Activated naive CD4-positive, alpha-beta T cell treated with anti-CD3 and anti-CD28 coated beads, Interleukin-2, amount 50 U/mL, for 72 hours (primary cell): ENCODE results near the gene EMSY. TPM values are rescaled to one million over a fixed set of nuclear protein-coding genes. Genes with fewer than 3 reads are reported as not detected.

ENCODE experiments used
- ATAC-seq, 2 donors: fragments of 150-1000 bp; cut with Tn5 transposase; 2 replicates each; pipeline ENCODE4 v1.10.0; 2021; ENCODE audit warnings: mild to moderate bottlenecking in 2 of 2, moderate library complexity in 2 of 2
- DNase-seq, 2 donors: peaks; one replicate each; pipeline ENCODE4 v3.0.0; 2021 to 2022; ENCODE audit warnings: low spot score in 2 of 2
- H3K27ac Mint-ChIP-seq, 2 donors: one replicate each; pipeline ENCODE4 v1.8.0; 2022; ENCODE audit warnings: mild to moderate bottlenecking in 2 of 2, mixed read lengths in 2 of 2
- H3K36me3 Mint-ChIP-seq, 2 donors: one replicate each; pipeline ENCODE4 v1.8.0; 2022; ENCODE audit warnings: mixed read lengths in 2 of 2
- H3K9me3 Mint-ChIP-seq, 2 donors: one replicate each; pipeline ENCODE4 v1.8.0; 2022; ENCODE audit warnings: mixed read lengths in 2 of 2
- total RNA-seq, 2 donors: library from RNA; stranded (reverse); gene quantifications; one replicate each; pipeline ENCODE4 v1.2.3, GENCODE V29; 2022

Gene EMSY
- total RNA-seq, 2 donors from 2014 or later: 30.5 to 62.2 TPM

DNA sequence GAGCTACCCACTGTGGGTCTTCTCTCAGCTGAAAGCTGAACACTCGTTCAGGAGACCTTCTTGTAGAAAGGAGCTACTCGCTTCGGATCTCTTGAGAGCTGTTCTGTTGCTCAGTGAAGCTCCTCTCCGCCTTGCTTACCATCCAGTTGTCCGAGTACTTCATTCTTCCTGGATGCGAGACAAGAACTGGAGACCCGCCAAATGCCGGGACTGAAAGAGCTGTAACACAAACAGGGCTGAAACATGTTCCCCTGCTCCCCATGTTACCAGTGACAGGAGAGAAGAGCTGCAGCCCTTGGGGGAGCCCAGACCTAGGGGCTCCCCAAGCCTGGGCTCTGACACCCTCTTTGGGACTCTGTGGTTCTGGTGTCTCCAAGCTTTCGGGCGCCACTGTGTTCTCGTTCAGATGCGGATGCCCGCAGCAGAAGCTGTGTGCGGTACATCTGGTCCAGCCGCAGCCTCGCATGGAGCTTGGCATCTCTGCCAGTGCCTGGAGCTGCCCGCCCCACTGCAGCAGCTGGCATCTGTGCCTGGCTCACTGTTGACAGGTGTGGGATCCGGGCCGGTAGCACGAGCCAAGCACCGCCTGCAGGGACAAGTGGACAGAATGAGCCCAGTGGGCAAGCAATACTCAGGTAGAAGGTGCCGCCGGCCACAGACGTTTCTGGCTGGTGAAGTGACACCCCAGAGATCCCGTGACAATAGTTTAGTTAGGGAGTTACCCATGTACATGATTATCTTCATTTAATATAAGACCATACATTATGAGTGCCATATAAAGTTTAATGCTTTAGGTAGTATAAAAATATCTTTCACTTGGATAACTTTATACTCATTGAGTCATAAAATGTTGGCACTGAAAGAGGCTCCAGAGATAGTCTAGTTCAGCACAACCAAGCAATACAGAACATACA lies 49.1 kb downstream of the EMSY start:
- H3K9me3 Mint-ChIP-seq: no peaks in the 10 kb centered on the region
- peaks cover 6% of the 10 kb centered on the region in 2 donors for H3K36me3 Mint-ChIP-seq
- H3K27ac Mint-ChIP-seq: no peak overlapping the region
- ATAC-seq: no peak
- no peak for DNase-seq

DNA sequence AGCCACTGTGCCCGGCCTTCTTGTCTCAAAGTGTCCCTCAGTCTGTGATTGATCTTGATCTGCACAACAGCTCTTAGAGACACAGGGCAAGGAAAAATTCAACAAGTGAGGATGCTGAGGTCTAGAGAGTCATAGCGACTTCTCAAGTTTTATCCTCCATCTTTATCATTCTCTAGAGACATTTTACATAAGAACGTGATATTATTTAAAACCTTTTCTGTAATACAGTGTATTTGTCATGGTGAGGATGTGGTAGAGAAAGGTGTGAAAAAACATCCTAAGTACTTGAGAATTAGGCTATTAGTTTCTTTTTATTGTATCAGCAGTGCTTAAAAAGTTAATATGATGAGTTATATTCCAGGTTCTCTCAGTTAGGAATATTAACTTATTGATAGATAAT lies 50.2 kb downstream of the EMSY start:
- no peaks in the 10 kb centered on the region for H3K9me3 Mint-ChIP-seq
- peak overlapping the region in 1 of 2 donors; percentile 21 for H3K27ac Mint-ChIP-seq
- no peak for ATAC-seq
- H3K36me3 Mint-ChIP-seq: peaks cover 6% of the 10 kb centered on the region in 2 donors
- no peak for DNase-seq

DNA sequence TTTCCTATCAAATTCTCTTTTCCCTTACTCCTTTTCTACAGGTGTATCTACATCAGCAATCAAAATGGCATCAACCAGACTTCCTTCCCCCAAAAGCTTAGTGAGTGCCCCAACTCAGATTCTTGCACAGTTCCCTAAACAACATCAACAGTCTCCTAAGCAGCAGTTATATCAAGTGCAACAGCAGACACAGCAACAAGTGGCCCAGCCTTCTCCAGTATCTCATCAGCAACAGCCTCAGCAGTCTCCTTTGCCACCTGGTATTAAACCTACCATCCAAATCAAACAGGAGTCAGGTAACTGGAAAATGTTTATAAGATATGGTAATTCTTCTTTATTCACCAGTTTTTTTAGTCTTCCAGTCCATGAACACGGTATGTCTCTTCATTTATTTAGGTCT lies 51.4 kb downstream of the EMSY start:
- ATAC-seq (no peak), DNase-seq (no peak)
- peaks cover 3 to 6% of the 10 kb centered on the region in 2 donors for H3K9me3 Mint-ChIP-seq
- H3K36me3 Mint-ChIP-seq: peaks cover 11 to 16% of the 10 kb centered on the region in 2 donors
- no peak overlapping the region for H3K27ac Mint-ChIP-seq

DNA sequence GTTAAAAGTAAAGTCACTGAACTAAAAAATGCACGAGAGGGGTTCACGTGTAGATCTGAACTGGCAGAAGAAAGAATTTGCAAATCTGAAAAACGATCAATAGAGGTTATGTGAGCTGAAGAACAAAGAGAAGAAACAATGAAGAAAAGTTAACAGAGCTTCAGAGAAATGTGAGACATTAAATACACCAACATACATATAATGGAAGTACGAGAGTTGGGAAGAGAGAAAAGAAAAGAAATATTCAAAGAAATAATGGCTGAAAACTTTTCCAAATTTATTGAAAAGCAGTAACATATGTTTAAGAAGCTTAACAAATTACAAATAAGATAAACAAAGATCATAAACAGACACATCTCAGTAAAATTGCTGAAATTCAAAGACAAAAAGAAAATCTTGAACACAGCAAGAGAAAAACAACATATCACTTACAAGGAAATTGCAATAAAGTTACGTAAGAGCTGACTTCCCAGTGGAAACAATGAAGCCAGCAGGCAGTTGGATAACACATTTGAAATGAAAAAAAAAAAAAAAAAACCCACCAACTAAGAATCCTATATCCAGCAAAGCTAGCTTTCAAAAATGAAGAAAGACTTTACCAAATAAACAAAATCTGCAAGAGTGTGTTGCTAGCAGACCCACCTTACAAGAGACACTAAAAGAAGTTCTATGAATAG lies 56.8 kb downstream of the EMSY start:
- Mint-ChIP-seq H3K9me3 (peaks cover 6 to 11% of the 10 kb centered on the region in 2 donors), H3K27ac (no peak overlapping the region), H3K36me3 (peaks cover 21 to 23% of the 10 kb centered on the region in 2 donors)
- ATAC-seq (no peak), DNase-seq (no peak)

DNA sequence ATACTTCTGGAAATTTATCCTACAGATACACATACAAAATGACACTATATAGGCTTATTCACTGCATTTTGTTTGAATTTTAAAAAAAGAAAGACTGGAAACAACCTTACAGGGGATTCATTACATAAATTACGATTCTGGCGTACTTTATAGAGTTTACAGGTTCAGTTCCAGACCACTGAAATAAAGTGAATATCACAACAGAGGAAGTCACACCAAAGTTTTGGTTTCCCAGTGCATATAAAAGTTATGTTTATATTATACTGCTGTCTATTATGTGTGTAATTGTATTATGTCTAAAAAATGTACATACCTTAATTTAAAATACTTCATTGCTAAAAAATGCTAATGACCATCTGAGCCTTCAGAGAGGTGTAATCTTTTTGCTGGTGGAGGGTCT lies 62.0 kb downstream of the EMSY start:
- DNase-seq (no peak), ATAC-seq (no peak)
- Mint-ChIP-seq H3K9me3 (no peaks in the 10 kb centered on the region), H3K27ac (no peak overlapping the region), H3K36me3 (peaks cover under 1 to 4% of the 10 kb centered on the region in 2 donors)

DNA sequence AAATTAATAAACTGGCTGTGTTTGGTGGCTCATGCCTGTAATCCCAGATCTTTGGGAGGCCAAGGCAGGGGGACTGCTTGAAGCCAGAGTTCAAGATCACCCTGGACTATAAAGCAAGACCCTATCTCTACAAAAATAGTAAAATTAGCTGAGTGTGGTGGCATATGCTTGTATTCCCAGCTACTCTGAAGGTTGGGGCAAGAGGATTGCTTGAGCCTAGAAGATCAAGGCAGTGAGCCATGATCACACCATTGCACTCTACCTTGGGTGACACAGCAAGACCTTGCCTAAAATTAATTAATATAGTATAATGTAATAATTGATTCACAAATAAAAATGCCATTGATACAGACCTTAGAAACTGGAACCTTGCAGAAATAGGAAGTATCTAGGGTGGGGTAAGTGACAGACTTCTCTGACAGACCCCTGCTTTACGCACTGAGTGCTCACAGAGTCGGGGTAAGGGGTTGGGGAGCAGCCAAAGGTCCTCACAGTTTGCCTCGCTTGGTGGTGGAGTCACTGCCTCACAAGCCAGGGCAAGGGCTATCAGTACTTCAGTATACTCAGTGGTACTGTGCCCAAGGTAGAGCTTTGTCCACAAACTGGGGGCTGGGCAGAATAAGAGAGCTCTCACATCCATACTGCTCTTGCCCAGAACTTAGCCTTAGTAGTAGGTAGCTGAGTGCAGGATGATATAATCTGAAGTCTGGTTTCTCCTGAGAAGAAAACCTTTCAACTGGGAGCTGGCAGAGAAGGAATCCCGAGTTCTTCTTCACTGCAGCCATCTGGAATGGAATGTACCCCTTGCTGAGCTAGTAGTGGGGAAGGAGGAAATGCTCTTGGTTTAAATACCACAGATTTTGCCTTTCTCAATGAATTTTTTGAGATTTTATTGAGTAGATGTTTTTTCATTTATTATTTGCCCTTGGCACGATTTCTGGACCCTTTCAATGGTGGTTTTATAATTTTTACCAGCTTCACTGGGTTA lies 65.5 kb downstream of the EMSY start:
- Mint-ChIP-seq H3K27ac (no peak overlapping the region), H3K36me3 (no peaks in the 10 kb centered on the region), H3K9me3 (no peaks in the 10 kb centered on the region)
- ATAC-seq (no peak), DNase-seq (no peak)

DNA sequence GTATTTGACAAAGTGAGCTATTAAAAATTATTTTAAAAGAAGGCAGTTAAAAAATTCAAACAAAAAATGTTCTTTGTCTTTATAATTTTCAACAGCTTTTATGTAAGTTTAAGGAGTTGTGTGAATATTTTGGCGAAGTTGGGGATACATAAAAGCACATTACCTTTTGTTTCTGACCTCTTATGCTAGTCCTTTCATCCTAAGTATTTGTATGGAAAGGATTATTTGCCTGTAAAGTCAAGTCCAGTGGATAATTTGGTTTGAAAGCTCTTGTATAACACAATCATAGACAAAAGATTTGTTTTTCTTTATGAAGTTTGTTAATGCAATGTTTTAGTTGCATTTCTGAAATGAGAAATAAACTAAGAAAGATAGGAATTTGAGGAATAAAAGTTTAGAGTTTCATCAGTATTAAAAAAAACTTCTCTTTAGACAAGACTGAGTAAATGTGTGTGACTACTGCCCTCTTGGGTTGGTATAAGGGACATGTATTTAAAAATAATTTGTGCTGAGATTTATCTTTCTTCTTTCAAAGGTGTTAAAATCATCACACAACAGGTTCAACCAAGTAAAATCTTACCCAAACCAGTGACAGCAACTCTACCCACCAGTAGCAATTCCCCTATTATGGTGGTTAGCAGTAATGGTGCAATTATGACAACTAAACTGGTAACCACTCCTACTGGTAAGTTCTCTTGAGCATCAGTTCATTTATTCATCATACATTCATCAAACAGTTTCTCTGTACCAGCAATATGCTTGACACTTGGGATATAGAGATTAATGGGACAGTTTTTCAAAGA lies 68.2 kb downstream of the EMSY start:
- no peaks in the 10 kb centered on the region for H3K36me3 Mint-ChIP-seq

DNA sequence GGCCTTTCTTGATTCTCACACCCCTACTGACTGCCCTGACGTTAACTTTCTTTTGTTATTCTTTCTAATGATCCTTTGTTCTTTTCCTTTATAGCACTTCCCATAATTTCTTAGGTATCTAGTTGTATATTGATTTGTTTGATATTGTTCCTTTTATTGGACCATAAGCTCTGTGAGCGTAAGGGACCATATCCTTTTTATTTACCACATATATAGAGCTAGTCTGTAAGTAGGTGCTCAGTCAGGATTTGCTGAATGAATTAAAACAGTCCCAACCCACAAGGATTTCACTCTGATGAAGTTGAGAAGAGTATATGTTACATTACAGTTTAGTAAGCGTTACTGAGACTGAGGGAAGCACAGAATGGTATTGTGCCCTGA lies 68.8 kb downstream of the EMSY start:
- Mint-ChIP-seq H3K27ac (no peak overlapping the region), H3K36me3 (no peaks in the 10 kb centered on the region), H3K9me3 (no peaks in the 10 kb centered on the region)
- ATAC-seq (no peak), DNase-seq (no peak)

More for the DNA sequence above, 68.2 kb downstream of the EMSY start:
- no peak overlapping the region for H3K27ac Mint-ChIP-seq
- DNase-seq: no peak
- H3K9me3 Mint-ChIP-seq: no peaks in the 10 kb centered on the region
- ATAC-seq: no peak

DNA sequence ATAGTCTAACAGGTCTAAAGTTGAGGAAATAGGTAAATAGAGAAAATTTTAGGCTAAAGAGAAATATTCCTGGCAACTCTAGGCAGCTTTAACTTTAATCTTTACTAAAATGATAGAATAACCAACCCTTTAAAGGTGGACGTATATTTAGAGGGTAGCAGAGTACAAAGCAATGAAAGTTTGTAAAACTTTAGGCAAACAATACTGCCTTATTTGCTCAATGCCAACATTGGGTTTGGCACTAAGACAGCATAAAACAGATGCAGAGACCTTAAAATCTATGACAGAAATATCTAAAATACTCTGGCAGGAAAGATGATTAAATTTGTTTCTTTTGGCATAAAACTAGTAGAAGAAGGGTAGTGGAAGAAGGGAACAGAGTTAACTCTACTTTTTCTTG lies 70.7 kb downstream of the EMSY start:
- Mint-ChIP-seq H3K9me3 (no peaks in the 10 kb centered on the region), H3K27ac (no peak overlapping the region), H3K36me3 (no peaks in the 10 kb centered on the region)
- ATAC-seq (no peak), DNase-seq (no peak)

DNA sequence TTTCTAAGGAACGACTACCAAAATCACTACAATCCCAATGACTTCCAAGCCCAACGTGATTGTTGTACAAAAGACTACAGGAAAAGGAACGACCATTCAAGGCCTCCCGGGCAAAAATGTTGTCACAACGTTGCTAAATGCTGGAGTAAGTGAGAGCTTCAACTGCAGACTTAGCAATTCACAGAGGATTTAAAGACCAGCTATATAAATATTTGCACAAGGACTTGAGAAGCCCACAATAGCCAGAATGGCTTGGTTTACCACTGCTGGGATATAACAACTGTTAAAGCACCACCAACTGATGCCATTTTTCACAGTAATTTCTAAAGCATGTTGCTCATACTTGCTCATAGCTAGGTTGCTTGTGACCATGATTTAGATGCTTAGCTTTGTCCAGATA lies 78.3 kb downstream of the EMSY start:
- no peak for ATAC-seq
- H3K27ac Mint-ChIP-seq: peak overlapping the region in 1 of 2 donors; percentile 50
- peaks cover 6 to 7% of the 10 kb centered on the region in 2 donors for H3K36me3 Mint-ChIP-seq
- no peaks in the 10 kb centered on the region for H3K9me3 Mint-ChIP-seq
- no peak for DNase-seq

DNA sequence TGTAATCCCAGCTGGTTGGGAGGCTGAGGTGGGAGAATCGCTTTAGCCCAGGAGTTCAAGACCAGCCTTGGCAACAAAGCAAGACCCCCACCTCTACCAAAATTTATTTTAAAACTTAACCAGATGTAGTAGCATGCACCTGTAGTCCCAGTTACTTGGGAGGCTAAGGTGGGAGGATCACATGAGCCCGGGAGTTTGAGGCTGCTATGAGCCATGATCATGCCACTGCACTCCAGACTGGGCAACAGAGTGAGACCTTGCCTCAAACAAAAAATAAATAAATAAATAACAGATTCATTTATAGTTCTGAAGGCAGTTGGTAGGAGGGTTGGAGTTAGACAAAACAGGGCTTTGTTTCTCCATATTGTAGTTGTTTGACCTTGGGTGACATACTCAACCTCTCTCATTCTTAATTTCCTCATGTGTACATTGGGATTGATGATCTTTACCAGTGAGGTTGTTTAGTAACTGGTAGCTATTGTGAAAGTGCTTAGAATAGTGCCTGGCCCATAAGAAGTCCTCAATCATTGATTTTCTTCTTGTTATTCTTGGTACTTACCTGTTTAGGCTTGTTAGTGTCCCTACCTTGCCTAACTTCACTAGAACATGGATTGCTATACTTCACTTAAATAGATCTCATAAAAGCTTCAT lies 79.1 kb downstream of the EMSY start:
- DNase-seq (no peak), ATAC-seq (no peak)
- Mint-ChIP-seq H3K27ac (no peak overlapping the region), H3K9me3 (no peaks in the 10 kb centered on the region), H3K36me3 (peaks cover 6 to 7% of the 10 kb centered on the region in 2 donors)

DNA sequence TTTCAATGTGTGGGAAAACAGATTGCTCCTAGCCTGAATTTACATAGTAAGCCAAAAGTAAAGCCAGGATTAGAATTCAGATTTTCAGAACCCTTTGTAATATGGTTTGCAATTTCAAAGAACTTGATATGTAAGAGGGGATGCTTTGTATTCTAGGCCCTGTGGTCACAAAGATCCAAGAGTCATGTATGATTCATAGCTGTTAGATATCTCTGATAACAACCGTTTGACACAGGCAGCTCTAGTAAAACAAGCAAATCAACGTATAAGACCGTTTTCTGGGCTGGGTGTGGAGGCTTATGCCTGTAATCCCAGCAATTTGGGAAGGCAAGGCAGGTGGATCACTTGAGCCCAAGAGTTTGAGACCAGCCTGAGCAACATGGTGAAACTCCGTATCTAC lies 79.6 kb downstream of the EMSY start:
- ATAC-seq (no peak), DNase-seq (no peak)
- Mint-ChIP-seq H3K27ac (no peak overlapping the region), H3K36me3 (peaks cover 6 to 7% of the 10 kb centered on the region in 2 donors), H3K9me3 (no peaks in the 10 kb centered on the region)

DNA sequence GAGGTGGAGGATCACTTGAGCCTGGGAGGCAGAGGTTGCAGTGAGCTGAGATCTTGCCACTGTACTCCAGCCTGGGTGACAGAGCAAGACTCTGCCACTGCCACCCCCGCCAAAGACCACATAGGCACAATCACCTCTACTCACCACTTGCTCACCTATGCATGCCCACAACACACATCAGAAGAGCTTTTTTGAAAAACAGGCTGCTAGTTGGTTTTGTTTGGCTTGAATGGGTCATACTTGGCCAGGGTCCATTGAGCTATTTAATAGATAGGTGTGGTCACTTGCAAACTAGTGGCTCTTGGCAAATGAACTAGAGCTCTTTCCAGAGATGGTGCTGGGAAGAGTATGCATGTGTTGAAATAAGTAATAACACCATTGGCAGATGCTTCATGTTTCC lies 80.1 kb downstream of the EMSY start:
- DNase-seq (no peak), ATAC-seq (no peak)
- no peak overlapping the region for H3K27ac Mint-ChIP-seq
- peaks cover 6 to 7% of the 10 kb centered on the region in 2 donors for H3K36me3 Mint-ChIP-seq
- H3K9me3 Mint-ChIP-seq: no peaks in the 10 kb centered on the region

DNA sequence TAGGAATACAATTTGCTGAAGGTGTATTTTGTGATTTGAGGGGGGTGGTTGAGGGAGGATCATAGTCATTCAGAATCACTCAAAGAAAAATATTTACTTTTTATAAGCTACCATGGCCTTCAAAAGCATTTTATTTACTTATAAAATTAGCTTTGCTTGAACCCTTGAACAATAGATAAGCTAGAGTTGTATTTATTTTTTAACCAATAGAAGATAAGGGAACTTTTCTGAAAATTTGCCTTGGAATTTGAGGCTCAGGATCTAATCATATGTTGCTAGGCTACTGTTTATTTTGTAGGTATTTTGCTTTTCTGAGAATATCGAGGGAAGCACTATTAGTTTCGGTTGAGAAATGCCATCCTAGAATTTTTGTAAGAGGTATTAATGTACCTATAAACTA lies 82.1 kb downstream of the EMSY start:
- ATAC-seq: no peak
- Mint-ChIP-seq H3K9me3 (no peaks in the 10 kb centered on the region), H3K36me3 (peaks cover 6 to 7% of the 10 kb centered on the region in 2 donors), H3K27ac (no peak overlapping the region)
- DNase-seq: no peak

DNA sequence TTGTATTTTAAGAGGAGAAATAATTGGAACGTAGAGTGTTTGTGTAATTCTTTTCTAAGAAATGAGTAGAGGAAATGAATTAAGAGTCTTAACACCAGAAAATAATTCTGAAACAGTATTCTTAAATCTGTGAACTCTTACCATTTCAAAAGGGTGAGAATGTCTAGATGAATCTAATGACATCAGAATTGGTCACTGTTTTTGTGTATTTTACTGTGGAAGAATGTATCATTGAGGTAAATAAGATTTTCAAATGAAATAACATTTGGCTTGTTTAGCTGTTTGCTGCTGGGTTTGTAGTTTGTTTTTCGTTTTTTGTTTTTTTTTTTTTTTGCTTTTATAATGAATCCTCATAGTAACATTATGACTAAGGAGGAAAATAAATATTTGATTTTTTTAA lies 97.6 kb downstream of the EMSY start:
- Mint-ChIP-seq H3K27ac (peak overlapping the region in 1 of 2 donors; percentile 75), H3K36me3 (peaks cover 19 to 20% of the 10 kb centered on the region in 2 donors), H3K9me3 (no peaks in the 10 kb centered on the region)
- DNase-seq (no peak), ATAC-seq (no peak)
